ENCODE results near the gene SCYGR1. TPM values are rescaled to one million over a fixed set of nuclear protein-coding genes. Genes with fewer than 3 reads are reported as not detected.
"Not testable (repeated sequence)": the region's sequence is repeated elsewhere in the genome, so short reads cannot be mapped to it uniquely, and the experiment has no call there.

SCYGR1 gene, protein sequence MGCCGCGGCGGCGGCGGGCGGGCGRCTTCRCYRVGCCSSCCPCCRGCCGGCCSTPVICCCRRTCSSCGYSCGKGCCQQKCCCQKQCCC
- total RNA-seq (2014; rRNA removed; shearing (Covaris generic)) = not detected in 2 replicates

DNA sequence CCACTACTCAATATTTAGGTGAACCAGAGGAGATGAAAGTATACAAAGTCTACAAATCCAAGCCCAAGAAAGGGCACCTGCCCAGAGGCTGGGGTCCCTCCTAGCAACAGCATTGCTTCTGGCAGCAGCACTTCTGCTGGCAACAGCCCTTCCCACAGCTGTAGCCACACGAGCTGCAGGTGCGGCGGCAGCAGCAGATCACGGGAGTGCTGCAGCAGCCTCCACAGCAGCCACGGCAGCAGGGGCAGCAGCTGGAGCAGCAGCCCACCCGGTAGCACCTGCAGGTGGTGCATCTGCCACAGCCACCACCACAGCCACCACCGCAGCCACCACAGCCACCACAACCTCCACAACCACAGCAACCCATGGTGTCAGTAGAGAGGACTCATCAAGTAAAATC, at the start of gene SCYGR1:
SCYGR1 (minus strand) TSS at position 367 of the 400 bp plus-strand sequence; CDS start at position 367, 0 bp downstream.
- DNase-seq (ENCODE audit: low read depth) = not testable (repeated sequence)

DNA sequence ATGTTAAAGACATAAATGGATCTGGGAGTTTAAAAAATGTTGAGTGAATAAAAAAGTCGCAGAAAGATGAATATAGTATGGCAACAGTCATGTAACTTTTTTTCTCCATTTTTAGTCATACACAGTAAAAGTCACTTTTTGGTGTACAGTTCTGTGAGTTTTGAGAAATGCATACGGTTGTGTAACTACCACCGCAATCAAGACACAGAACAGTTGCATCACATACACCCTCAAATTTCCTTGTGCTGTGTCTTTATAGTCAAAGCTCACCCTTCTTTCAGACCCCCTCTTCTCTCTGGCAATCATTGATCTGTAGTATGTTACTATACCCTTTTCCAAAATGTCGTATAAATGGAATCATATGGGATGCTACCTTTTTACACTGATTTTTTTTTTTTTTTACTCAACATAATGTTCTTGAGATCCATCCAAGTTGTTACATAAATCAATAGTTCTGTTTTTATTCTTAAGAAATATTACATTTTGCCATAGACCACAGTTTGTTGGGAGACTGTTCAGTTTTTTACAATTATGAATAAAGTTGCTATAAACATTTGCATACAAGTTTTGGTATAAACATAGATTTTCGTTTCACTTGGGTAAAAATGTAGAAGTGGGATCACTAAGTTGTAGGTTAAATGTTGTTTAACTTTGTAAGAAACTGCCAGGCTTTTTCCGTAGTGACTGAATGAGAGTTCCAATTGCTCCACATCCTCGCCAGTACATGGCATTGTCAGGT, 48.9 kb upstream of the SCYGR1 start:
- no peak for DNase-seq (ENCODE audit: low read depth)

DNA sequence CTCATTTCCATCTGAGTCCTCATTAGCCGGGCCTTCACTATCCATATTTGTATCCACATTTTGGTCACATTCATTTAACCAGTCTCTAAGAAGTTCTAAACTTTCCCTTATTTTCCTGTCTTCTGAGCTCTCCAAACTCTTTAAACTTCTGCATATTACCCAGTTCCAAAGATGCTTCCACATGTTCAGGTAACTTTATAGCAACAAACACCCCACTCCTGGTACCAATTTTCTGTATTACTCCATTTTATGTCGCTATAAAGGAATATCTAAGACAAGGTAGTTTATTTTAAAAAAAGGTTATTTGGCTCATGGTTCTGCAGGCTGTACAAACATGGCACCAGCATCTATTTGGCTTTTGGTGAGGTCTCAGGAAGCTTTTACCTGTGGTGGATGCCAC, 45.4 kb upstream of the SCYGR1 start:
- no peak for DNase-seq (ENCODE audit: low read depth)

DNA sequence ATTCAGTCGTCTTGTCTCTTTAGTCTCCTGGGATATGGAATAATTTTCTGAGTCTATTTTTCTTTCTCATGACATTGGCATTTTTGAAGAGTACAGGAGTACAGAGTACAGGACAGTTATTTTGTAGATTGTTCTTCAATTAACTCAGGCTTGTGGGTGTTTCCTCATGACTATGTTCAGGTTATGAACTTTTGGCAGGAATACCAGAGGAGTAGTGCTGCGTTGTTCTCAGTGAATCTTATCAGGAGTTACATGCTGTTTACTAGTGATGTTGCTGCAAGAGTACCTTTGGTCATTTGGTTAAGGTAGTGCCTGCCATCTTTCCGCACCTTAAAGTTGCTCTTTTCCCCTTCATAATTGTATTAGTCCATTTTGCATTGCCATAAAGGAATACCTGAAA, 42.9 kb upstream of the SCYGR1 start:
- no peak for DNase-seq (ENCODE audit: low read depth)

DNA sequence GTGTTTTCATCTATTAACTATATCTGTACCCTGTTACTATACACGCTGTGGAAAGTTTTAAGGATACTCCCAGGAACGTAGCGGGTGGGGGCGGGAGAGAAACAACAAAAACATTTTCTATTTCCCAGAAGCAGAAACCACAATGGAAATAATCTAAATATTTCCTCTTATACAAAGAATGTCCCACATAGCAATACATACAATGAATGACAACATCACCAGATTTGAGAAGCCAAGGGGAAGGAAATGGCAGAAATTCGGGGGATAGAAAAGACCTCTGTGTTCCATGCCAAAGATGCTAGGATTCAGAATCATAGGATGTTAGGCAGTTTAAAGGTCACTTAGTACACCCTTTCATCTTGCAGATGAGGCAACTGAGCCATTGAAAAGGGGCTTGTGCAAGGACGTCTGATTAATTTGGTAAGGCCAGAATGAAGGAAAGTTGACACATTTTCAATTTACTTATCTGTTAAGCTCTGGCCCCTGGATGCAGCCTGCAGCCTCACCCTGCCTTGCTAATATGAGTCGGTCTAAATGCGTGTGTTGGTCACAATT, 41.1 kb upstream of the SCYGR1 start:
- no peak for DNase-seq (ENCODE audit: low read depth)

DNA sequence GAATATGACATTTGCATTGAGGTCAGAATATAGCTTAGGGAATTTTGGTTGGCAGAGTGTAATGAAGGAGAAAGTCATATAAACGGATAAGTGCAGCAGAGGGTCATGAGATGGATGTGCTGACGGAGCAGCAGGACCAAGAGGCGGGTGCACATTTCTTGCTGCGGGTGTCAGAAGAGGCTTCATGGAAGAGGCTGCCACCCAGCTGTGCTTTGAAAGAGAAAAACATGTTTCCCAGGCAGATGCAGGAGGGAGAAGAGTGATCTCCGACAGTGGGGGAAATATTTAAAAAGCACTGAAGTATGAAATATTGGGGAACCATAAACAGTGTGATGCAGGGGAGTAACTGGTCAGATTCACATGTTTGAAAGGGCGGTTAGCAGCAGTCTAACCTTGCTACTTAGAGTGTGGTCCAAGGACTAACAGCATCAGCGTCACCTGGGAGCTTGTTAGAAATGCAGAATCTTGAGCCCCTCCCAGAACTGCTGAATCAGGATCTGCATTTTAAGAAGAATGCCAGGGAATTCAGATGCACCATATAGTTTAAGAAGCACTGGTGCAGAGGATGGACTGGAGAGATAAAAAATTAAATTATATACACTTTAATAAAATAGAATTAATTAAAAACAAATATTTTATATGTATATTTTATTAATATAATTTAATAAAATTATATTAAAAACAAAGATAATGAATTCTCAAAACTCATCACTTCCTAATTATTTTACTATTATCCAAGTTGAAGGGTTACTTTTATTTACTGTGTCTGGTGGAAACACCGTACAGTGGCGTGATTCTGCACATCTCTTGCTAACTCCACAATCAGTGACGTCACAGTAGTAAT, 36.1 kb upstream of the SCYGR1 start:
- no peak for DNase-seq (ENCODE audit: low read depth)

DNA sequence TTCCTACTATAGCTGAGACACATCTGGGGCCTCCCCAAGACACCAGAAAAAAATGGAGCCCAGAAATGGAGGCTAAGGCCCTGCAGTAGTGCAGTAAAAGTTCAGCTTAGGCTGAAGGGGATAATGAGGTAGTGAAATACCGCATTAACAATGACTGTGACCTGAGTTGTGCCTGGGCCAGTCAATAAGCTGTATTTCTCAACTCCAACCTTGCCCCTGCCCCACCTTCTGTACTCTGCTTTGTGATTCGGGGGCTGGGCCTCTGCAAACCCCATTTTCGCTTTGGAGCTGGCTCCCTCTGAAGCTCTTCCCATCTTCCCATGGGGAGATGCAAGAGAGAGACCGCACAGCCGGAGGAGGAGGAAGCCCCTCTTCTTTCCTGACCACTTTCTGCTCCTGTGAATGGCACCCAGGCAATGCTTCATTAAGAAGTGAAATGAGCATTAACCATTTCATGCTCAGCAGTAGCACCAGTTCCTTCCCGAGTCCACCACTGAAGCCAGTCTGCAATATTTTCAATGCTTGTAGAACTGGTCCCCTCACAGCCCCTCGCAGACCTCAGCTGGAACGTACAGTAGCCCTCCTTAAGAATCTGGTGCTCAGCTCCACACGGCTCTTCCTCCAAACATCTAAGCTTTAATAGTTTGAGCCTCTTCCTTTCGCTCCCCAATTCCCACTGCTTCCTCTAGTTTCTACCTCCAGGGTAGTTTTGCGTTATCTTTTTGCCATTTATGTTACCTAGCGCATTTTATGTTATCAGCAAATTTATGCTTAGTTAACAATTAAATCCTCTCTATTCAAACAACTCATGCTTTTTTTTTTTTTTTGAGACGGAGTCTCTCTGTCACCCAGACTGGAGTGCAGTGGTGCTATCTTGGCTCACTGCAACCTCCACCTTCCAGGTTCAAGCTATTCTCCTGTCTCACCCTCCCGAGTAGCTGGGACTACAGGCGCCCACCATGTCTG, 32.6 kb upstream of the SCYGR1 start:
- DNase-seq (ENCODE audit: low read depth) = no peak

DNA sequence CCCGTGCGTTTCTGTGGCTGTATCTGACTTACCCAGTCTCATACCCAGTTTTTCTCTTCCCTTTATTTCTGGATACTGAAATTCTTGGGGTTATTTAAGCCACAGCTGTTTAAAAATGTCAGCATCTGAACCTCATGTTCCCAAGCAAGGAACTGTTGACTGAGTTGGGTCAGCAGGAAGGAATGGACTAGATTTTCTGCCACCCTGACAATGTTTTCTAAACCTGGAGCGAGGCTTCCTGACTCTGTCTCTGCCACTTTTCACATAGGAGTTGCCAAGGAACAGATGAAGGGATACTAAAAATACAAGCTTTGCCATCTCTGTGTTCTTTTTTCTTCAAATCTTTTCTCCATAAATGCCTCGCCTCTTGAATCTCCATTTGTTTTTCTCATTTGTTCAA, 29.0 kb upstream of the SCYGR1 start:
- no peak for DNase-seq (ENCODE audit: low read depth)

DNA sequence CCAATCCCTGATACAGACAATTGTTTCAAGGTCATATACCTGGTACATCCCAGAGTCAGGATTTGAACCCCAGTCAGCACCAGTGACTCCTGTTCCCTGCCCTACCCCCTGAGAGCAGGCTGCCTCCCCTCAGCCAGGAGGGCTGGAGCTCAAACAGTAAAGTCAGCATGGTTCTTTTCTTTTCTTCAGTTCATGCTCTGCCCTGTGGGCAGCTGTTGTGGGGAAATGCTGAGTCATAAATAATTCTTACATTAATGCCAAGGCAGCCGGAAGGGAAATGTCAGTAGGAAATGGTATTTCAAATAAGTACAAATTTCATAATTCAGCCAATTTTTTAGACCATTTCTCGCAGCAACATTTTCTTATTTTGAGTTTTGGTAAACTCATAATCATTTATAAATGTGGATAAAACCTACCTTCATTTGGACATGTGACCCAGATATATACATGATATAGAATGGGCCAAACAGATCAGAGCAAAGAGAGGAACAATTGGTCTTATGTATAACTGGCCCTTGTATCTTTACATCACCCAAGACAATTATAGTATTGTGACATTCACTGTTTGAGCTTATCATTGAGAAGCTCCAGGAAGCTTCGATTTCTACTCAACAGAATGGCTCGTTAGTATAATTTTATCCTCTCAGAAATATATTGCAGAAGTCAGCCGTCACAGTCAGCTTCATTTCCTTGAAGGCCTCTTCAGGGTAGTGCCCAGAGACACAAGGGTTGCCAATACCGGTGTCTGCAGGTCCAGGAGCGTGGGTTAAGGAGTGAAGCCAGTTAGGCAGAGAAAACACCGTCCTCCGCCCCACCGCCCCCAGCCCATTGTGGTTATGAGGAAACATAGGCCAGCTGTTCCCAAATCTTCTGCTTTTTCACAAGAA, 28.0 kb upstream of the SCYGR1 start:
- peak; percentile 82 for DNase-seq (ENCODE audit: low read depth)

DNA sequence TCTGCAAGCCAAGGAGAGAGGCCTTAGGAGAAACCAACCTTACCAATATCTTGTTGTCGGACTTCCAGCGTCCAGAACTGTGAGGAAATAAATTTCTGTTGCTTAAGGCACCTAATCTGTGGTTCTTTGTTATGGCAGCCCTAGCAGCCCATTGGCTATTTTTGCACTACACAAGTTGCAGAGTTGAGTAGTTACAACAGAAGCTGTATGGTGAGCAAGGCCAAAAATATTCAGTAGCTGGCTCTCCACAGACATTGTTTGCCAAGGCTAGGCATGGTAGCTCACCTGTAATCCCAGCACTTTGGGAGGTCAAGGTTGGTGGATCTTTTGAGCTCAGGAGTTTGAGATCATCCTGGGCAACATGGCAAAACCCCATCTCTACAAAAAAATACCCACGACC, 27.1 kb upstream of the SCYGR1 start:
- DNase-seq (ENCODE audit: low read depth) = peak; percentile 88

DNA sequence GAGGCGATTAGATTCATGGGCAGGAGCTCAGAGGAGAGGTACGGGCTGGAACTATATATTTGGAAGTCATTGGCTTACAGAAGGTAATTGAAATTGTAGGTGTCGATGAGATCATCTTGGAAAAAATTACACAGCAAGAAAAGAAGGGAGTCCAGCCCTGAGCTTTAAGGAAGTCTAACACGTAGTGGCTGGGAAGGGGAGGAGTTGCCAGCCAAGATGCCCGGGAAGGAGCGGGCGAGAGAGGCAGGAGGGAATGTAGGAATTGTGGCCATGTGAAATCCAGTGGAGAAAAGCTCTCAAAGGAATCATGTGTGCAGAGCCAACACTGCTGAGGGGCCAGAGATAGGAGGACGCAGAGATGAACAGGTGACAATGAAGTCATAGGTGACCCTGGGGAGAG, 25.6 kb upstream of the SCYGR1 start:
- no peak for DNase-seq (ENCODE audit: low read depth)

DNA sequence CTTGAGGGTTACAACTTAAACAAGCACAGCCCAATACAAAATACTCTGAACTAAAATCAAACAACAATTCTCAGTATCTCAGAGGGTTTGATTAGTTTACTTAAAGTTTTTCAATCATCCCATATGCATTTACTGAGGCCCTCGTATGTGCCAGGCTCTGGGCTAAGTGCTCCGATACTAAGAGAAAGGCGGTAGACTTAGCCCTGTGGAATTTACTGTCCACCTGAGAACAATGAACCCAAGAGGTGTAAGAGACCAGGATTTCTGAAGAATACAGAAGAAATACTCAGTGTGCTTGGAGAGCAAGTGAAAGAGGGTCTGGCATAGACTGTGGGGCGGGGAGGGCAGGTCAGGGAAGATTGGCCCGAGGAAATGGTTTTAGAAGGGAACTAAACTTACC, 25.1 kb upstream of the SCYGR1 start:
- no peak for DNase-seq (ENCODE audit: low read depth)

DNA sequence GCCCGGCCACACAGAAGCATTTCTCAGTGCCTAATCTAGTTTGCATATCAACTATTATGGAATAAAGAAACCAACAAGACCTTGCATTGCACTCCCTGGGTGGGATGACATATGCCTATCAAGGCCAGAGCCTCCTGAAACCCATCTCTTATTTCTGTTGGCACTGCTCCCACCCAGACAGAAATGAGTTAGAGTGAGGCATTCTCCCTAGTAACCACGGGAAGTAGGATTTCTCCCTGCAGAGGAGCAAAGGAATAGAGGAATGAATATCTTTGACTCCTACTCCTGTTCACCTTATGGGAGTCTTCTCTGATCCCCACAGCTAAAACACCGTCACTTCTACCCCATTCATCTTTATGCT, 24.2 kb upstream of the SCYGR1 start:
- peak; percentile 67 for DNase-seq (ENCODE audit: low read depth)

DNA sequence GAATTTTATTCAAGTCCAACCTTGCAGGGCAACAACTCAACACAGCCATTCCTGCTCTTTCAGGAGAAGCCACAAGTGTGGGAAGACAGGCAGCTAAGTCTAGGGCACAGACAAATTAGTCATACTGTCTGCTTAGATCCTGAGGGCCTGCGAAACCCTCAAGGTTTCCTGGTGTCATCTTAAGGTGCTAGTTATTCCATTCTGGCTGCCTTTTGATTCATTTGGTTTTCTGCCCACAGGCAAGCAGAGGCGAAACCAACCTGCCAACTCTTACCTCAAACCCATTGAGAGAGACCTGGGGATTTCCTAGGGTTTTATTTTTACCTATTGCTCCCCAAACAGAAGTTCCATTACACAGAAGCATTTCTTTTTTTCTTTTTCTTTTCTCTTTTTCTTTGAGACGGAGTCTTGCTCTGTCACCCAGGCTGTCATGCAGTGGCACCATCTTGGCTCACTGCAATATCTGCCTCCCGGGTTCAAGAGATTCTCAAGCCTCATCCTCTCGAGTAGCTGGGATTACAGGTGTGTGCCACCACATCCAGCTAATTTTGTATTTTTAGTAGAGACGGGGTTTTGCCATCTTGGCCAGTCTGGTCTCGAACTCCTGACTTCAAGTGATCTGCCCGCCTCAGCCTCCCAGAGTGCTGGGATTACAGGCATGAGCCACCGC, 23.7 kb upstream of the SCYGR1 start:
- DNase-seq (ENCODE audit: low read depth) = peak; percentile 82

DNA sequence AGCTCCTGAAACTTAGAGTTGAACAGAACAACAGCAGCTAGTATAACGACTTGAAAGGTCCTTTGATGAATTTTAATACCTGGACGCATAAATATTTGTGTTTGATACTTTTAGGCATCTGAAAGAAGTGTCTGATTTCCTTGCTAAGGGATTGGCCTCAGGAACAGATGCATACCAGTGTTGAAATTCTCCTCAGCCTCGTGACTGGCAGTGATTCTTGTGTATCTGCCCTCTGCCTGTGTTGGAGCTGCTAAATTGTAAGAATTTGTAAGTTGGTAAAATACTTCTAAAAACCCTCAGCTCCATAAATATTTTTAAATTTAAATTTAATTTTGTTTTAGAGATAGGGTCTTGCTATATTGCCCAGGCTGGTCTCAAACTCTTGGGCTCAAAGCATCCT, 22.4 kb upstream of the SCYGR1 start:
- DNase-seq (ENCODE audit: low read depth) = no peak

DNA sequence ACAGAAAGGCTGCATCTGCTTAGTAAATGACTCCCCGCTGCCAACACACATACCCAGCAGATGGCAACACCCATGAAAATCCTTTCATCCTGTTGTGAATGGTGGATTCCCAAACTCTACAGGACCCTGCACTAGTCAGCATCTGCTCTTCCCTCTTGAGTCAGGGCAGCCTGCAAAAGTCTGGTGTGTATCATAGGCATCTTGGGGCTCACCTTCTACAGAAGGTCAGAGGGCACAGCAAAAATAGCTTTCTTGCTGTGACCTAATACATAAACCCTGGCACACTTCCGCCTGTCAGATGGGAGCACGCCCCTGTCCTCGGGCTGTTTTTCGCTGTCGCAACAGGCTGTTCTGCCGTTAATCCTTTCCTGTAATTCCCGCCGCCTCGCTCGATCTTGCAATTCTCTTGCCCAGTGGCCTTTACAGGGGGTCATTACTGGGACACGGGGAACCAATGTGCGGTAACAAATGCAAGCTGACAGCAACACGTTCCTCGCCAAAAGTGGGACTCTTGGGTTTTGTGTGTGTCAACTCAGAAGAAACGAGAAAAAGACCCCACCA, 19.9 kb upstream of the SCYGR1 start:
- peak; percentile 36 for DNase-seq (ENCODE audit: low read depth)

DNA sequence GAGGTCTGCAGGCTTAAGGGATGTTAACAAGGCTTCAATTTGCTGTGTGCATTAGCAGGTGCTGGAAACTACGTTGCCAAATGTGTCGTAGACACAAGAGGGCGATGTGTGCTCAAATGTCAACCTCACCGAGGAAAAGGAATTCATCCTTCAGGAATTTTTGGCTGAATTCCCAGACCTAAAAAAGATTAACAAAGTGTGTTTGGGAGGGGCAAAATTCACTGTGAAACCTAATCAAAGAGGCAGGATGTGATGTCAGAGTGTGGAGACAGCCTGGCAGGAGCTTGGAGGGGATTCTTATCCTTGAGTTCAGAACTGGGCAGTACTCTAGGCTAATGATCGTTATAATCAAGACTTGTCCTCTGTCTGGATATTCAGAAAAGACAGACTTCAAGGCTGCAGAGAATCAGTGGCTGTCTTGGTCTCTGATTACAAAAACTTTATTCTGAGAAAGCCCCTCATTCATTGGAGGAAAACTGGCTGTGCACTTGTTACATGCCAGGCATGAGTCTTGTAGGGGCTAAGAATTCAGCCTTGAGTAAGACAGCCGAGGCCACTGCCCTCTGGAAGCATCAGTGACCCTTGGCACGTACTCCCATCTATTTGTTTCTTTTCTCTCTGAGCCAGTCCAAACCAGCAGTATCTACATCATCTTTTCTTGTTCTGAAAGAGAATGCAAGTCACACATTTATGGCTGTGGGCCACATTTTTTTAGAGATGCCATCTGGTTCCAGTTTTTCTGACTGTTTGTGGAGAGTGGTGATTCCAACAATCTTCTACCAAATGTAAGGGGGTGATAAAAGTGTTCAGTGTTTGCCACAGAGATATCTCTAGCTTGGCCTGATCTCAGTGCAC, 18.7 kb upstream of the SCYGR1 start:
- peak; percentile 98 for DNase-seq (ENCODE audit: low read depth)

DNA sequence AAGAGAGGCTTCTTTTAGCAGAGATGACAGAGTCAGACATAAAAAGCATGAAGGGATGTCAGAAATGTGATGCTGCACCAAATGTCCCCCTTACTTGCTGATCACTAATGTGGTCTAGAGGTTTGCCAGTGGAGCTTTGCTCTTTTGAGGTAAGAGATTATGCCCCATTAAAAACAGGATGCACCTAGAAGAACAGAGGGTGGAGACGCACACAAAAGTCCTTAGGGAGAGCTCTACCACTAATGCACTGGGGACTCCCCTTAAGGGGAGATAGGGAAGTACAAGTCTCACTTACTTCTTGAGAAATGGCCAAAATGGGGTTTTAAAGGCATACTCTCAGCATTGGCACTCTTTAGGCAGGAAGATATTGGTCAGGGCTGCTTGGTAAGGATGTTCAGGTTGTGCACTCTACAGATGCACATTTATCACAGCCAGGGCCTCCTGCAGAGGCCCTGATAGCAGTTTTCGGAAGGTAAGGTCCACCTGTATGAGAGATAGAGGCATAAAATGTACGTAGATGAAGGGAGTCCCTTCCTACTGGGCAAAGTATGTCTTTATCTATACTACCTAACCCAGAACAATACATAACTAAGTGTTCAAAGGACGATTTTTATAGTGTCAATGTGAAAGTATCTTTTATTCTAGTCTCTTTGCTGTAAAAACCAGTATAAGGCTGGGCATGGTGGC, 17.0 kb upstream of the SCYGR1 start:
- DNase-seq (ENCODE audit: low read depth) = no peak

Measured in M059J (cell line).